OCI-LY1 (cell line): ENCODE measurements around the gene PPP1R12B.

ENCODE experiments used
- CTCF ChIP-seq: fragments of 200-600 bp; sonication (generic), shearing (Covaris generic); IDR thresholded peaks from 2 replicates; pipeline ENCODE4 v1.5.1; 2017; ENCODE audit warnings: mild to moderate bottlenecking, antibody characterized with exemption, low read length, moderate library complexity, mixed read lengths
- EZH2 ChIP-seq: fragments of 200-600 bp; sonication (generic), shearing (Covaris generic); IDR thresholded peaks from 2 replicates; pipeline ENCODE4 v1.8.0; 2017; ENCODE audit warnings: borderline replicate concordance, mixed run types, mild to moderate bottlenecking, antibody characterized with exemption, low read length, moderate library complexity, mixed read lengths

DNA sequence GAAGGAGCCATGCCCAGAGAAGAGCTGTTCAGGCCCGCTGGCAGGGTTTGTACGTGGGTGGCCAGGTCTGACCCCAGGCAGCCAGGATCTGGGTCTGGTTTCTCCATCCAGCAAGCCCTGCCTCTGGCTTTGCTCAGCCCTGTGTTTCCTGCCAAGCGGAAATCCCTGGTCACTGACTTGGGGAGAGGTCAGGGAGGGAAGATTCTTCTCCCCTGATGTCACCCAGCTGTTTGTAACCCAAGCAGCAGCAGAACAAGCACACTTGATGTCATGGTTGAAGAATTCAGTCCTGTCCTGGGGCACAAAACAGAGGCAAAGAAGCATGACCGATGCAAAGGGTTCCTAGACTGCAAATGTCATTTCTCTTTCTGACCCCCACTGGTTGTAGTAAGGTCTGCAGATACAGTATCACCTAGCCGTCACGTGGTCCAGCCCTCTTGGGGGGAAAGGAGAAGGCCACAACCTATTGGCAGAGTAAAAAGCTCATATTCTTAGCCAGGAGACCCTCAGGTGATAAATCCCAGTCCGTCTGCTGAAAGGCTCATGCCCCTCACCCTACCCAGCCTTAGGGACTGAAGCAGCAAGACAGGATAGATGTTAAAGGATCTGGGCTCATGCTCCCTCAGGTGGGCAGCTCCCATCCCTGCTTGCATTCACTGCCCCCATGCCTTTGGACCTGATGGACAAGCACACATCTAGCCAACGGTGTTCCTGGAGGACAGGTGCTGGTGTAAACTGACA is 240.9 kb downstream of the PPP1R12B start:
- no peak for TF ChIP-seq CTCF
- no peak for TF ChIP-seq EZH2
